K562 (cell line): ENCODE results near the gene LMAN1. TPM values are rescaled to one million over a fixed set of nuclear protein-coding genes. Genes with fewer than 3 reads are reported as not detected.

ENCODE experiments used
- ATAC-seq: fragments of 200-7000 bp; cut with Tn5 transposase; 3 replicates; pipeline ENCODE4 v1.9.1; 2020; ENCODE audit warnings: moderate library complexity
- BruUV-seq: library from RNA; stranded (reverse); fragments of 400-500 nt; replicated peaks from 2 replicates; lab custom pipeline; 2021; lab: Mats Ljungman, UMichigan
- CTCF ChIA-PET: fragments of 300-600 bp; formaldehyde crosslinking; extraction: SDS; loops from one replicate; lab custom pipeline; 2021; ENCODE audit warnings: low intra/inter-chr PET ratio; lab: Yijun Ruan, JAX
- POLR2A ChIA-PET: fragments of 300-600, 350-650 bp; sonication (Branson Sonifier 250); formaldehyde crosslinking; extraction: SDS; loops from one replicate; lab custom pipeline; 2021; ENCODE audit warnings: antibody characterized with exemption, inconsistent platforms; lab: Yijun Ruan, JAX
- DNase-seq, 4 experiments: peaks; one replicate each; pipeline versions ENCODE4 v3.0.0 to v3.0.0-alpha.2; 2011 to 2018; ENCODE audit warnings: low spot score in 3 of 4, mixed read lengths in 3 of 4; ENCODE audit errors: extremely low read depth in 1 of 4
- FAIRE-seq: peaks from 2 replicates; lab custom pipeline; 2011; peaks lifted over from hg19 to GRCh38; lab: Jason Lieb, UNC
- H2AFZ ChIP-seq: 2 replicates; pipeline ENCODE4 v1.6.0; 2011; ENCODE audit warnings: low read depth, low read length, control low read depth, inconsistent platforms
- H3K27ac ChIP-seq: fragments of 200-600 bp; 3 replicates; pipeline ENCODE4 v1.8.0; 2011; ENCODE audit warnings: low read depth, mild to moderate bottlenecking, control low read depth, inconsistent platforms, low read length, moderate library complexity, mixed read lengths; ENCODE audit errors: extremely low read depth
- H3K27me3 ChIP-seq, 2 experiments: fragments of 300-600 bp in 1 of 2; 2 replicates in 1 of 2; 3 replicates in 1 of 2; pipeline versions ENCODE4 v1.6.0 to v1.8.0; 2011; ENCODE audit warnings: inconsistent platforms in 2 of 2, low read length in 2 of 2, mild to moderate bottlenecking in 1 of 2, mixed read lengths in 1 of 2, moderate library complexity in 1 of 2; ENCODE audit not compliant: control insufficient read depth in 2 of 2, insufficient read depth in 2 of 2
- H3K36me3 ChIP-seq: fragments of 300-600 bp; 3 replicates; pipeline ENCODE4 v1.8.0; 2011; ENCODE audit warnings: mild to moderate bottlenecking, low read length, inconsistent platforms; ENCODE audit not compliant: control insufficient read depth, insufficient read depth
- H3K4me1 ChIP-seq, 2 experiments: fragments of 200-600 bp in 1 of 2; replicated peaks in 1 of 2; 2 replicates in 1 of 2; 3 replicates in 1 of 2; pipeline versions ENCODE4 v1.5.1 to v1.8.0; 2011; ENCODE audit warnings: inconsistent platforms in 2 of 2, low read length in 2 of 2, mild to moderate bottlenecking in 1 of 2, mixed read lengths in 1 of 2, moderate library complexity in 1 of 2; ENCODE audit not compliant: control insufficient read depth in 2 of 2, insufficient read depth in 2 of 2
- H3K4me2 ChIP-seq: 2 replicates; pipeline ENCODE4 v1.6.1; 2011; ENCODE audit warnings: low read length, control low read depth, inconsistent platforms, mixed read lengths; ENCODE audit not compliant: insufficient read depth
- H3K4me3 ChIP-seq: fragments of 200-600 bp; sonication (generic), shearing (Covaris generic); 2 replicates; pipeline ENCODE4 v1.5.1; 2016; ENCODE audit warnings: control low read depth, inconsistent platforms
- H3K79me2 ChIP-seq: fragments of 200-600 bp; 3 replicates; pipeline ENCODE4 v1.8.0; 2011; ENCODE audit warnings: low read length, inconsistent platforms; ENCODE audit not compliant: control insufficient read depth, insufficient read depth
- H3K9ac ChIP-seq, 2 experiments: 2 replicates each; pipeline versions ENCODE4 v1.6.0 to v1.6.1; 2011; ENCODE audit warnings: low read depth in 2 of 2, low read length in 2 of 2, control low read depth in 1 of 2, inconsistent platforms in 1 of 2, mild to moderate bottlenecking in 1 of 2, mixed read lengths in 1 of 2; ENCODE audit not compliant: insufficient read depth in 1 of 2
- H3K9me1 ChIP-seq: one replicate; pipeline ENCODE4 v1.6.0; 2011; ENCODE audit warnings: inconsistent platforms, mild to moderate bottlenecking, low read length, moderate library complexity; ENCODE audit not compliant: control insufficient read depth, insufficient read depth
- H3K9me3 ChIP-seq: replicated peaks from 2 replicates; pipeline ENCODE4 v1.5.1; 2011; ENCODE audit warnings: low read depth, low read length, inconsistent platforms; ENCODE audit not compliant: control insufficient read depth, insufficient read depth
- H4K20me1 ChIP-seq: replicated peaks from 2 replicates; pipeline ENCODE4 v1.6.1; 2011; ENCODE audit warnings: low read length, inconsistent platforms, mixed read lengths; ENCODE audit not compliant: control insufficient read depth, insufficient read depth
- CHD4 ChIP-seq: fragments of 200-600 bp; sonication (generic); IDR thresholded peaks from 3 replicates; pipeline ENCODE4 v1.6.1; 2012; ENCODE audit warnings: low read depth, mild to moderate bottlenecking, mixed read lengths, low read length, inconsistent platforms; ENCODE audit not compliant: insufficient read depth, insufficient replicate concordance, poor library complexity, severe bottlenecking
- DPF2 ChIP-seq: fragments of 450-650 bp; IDR thresholded peaks from 2 replicates; pipeline ENCODE4 v1.6.1; 2016
- ERF ChIP-seq: fragments of 450-650 bp; formaldehyde crosslinking; IDR thresholded peaks from 2 replicates; pipeline ENCODE4 v1.4.0; 2020; ENCODE audit warnings: mild to moderate bottlenecking, mixed read lengths
- KLF16 ChIP-seq: IDR thresholded peaks from 2 replicates; pipeline ENCODE4 v1.6.1; 2016; ENCODE audit warnings: antibody characterized with exemption
- NR2C1 ChIP-seq, 2 experiments: fragments of 450-650 bp; IDR thresholded peaks; 2 replicates each; pipeline ENCODE4 v1.6.1; 2017; ENCODE audit warnings: mild to moderate bottlenecking in 2 of 2, antibody characterized with exemption in 1 of 2, inconsistent platforms in 1 of 2, missing compliant biosample characterization in 1 of 2, missing genetic modification characterization in 1 of 2
- RBM34 ChIP-seq: fragments of 200-400 bp; formaldehyde crosslinking; IDR thresholded peaks from 2 replicates; pipeline ENCODE4 v1.6.1; 2018; ENCODE audit warnings: low read length, borderline replicate concordance; ENCODE audit not compliant: insufficient read depth
- SIN3A ChIP-seq, 2 experiments: fragments of 150-350 bp in 1 of 2; IDR thresholded peaks; 2 replicates each; pipeline ENCODE4 v1.6.1; 2011 to 2016; ENCODE audit warnings: borderline replicate concordance in 2 of 2, low read depth in 2 of 2, low read length in 2 of 2, mild to moderate bottlenecking in 2 of 2, moderate library complexity in 2 of 2; ENCODE audit not compliant: control insufficient read depth in 1 of 2
- SRSF9 ChIP-seq: fragments of 200-400 bp; formaldehyde crosslinking; IDR thresholded peaks from 2 replicates; pipeline ENCODE4 v1.6.1; 2017; ENCODE audit warnings: low read depth, low read length, borderline replicate concordance
- WGBS: fragments of 100-300 bp; shearing (Covaris generic); methylation state at CpG from one replicate; pipeline ENCODE4 v1.1.6; 2016; ENCODE audit warnings: low coverage, mixed read lengths; ENCODE audit not compliant: insufficient coverage; ENCODE audit errors: missing lambda C conversion rate; 5-methylcytosine and 5-hydroxymethylcytosine counted together
- in situ Hi-C: fragments of 300-500 bp; cut with MboI; formaldehyde crosslinking; loops from 4 replicates; pipeline ENCODE4 v1.15.0; 2018; ENCODE audit warnings: inconsistent platforms, mixed read lengths
- intact Hi-C: fragments of 100-400 bp; cut with micrococcal nuclease; formaldehyde crosslinking; loops from 2 replicates; pipeline ENCODE4 v1.14.2; 2022
- polyA plus RNA-seq, 8 experiments: library from polyadenylated mRNA; depleted of rRNA in 4 of 8; stranded (reverse) in 5 of 8; unstranded in 3 of 8; fragments of >200 nt; fragmentation: Nextera tagmentation in 2 of 8; fragmentation: Illumina TruSeq in 1 of 8; extraction: Ambion mirVana in 2 of 8; extraction: Trizol in 1 of 8; gene quantifications; 2 replicates each; pipeline versions ENCODE4 v1.2.1 to v1.2.3, GENCODE V29; 2011 to 2014; ENCODE audit warnings: inconsistent platforms in 1 of 8, missing spikeins in 1 of 8
- total RNA-seq, 7 experiments: library from RNA; depleted of rRNA in 6 of 7; stranded (reverse); fragments of >200 nt in 6 of 7; fragmentation: Illumina TruSeq in 2 of 7; extraction: Trizol in 2 of 7; gene quantifications; 2 replicates each; pipeline versions ENCODE4 v1.2.1 to v1.2.3, GENCODE V29; 2011 to 2021; ENCODE audit warnings: low replicate concordance in 1 of 7
- TF ChIP-seq, protein P1 (sequence below), 3 experiments: IDR thresholded peaks in 2 of 3; conservative IDR thresholded peaks in 1 of 3; 2 replicates each; pipeline ENCODE4 v1.5.1; 2011 to 2012; ENCODE audit warnings: low read length in 3 of 3, mild to moderate bottlenecking in 3 of 3, control low read depth in 2 of 3, improper control_type of control experiment in 1 of 3, inconsistent platforms in 1 of 3, low read depth in 1 of 3, mixed read lengths in 1 of 3, moderate library complexity in 1 of 3; ENCODE audit not compliant: insufficient read depth in 2 of 3
- TF ChIP-seq, protein P2 (sequence below): fragments of 450-650 bp; formaldehyde crosslinking; IDR thresholded peaks from 2 replicates; pipeline ENCODE4 v1.4.0; 2022; ENCODE audit warnings: missing genetic modification characterization

The LMAN1 gene
- total and polyA plus RNA-seq, 9 of the 15 experiments (the other 6 are each of a cell fraction or from before 2014, with no cell fraction given), result 18.8 to 108 (median 71.2) TPM

DNA sequence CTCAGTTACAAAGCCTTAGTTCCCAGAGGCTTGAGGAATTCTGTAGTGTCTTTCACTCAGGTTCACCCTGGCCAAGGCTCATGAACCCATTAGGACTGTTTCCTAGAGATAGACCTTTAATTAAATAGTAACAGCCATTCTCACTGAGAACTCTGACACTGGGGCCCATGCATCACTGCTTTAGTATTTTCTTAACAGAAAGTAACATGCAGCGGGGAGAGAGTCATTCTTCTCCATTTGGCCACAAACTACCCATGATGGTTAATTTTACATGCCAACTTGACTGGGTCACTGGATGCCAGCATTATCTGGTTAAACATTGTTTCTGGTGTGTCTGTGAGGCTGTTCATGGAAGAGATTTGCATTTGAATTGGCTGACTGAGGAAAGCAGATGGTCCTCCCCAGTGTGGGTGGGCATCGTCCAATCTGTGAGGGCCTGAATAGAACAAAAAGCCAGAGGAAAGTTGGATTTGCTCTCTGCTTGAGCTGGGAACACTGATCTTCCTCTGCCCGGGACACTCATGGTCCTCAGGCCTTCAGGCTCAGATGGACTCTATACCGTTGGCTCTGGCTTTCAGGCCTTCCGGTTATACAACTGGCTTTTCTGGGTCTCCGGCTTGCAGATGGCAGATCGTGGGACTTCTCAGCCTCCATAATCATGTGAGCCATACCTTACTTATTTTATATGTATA lies 35.0 kb downstream of the LMAN1 start:
- FAIRE-seq (no peak), DNase-seq (no peak), ATAC-seq (peak; percentile 33)
- ChIA-PET CTCF (no interaction called here), POLR2A (no interaction called here)
- intact Hi-C loops, result no loop called here
- in situ Hi-C loops, result no loop called here
- H3K4me1 ChIP-seq, result no peaks in the 10 kb centered on the region
- TF ChIP-seq NR2C1 (IDR thresholded peaks at IDR 0.05) (no peak), NR2C1 (tag; IDR thresholded peaks at IDR 0.05) (no peak), SIN3A (IDR thresholded peaks at IDR 0.05; ENCODE audit: borderline replicate concordance in 2 of 2, control insufficient read depth in 1 of 2, low read depth in 2 of 2, low read length in 2 of 2) (no peak), SRSF9 (no peak), KLF16 (no peak), RBM34 (no peak), CHD4 (no peak), ERF (no peak), DPF2 (no peak)
- TF ChIP-seq, protein P1, sequence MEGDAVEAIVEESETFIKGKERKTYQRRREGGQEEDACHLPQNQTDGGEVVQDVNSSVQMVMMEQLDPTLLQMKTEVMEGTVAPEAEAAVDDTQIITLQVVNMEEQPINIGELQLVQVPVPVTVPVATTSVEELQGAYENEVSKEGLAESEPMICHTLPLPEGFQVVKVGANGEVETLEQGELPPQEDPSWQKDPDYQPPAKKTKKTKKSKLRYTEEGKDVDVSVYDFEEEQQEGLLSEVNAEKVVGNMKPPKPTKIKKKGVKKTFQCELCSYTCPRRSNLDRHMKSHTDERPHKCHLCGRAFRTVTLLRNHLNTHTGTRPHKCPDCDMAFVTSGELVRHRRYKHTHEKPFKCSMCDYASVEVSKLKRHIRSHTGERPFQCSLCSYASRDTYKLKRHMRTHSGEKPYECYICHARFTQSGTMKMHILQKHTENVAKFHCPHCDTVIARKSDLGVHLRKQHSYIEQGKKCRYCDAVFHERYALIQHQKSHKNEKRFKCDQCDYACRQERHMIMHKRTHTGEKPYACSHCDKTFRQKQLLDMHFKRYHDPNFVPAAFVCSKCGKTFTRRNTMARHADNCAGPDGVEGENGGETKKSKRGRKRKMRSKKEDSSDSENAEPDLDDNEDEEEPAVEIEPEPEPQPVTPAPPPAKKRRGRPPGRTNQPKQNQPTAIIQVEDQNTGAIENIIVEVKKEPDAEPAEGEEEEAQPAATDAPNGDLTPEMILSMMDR (IDR thresholded peaks at IDR 0.05 in 2 of 3, conservative IDR thresholded peaks at IDR 0.05 in 1 of 3; ENCODE audit: insufficient read depth in 2 of 3, low read depth in 1 of 3, low read length in 3 of 3), result no peak
- TF ChIP-seq, protein P2, sequence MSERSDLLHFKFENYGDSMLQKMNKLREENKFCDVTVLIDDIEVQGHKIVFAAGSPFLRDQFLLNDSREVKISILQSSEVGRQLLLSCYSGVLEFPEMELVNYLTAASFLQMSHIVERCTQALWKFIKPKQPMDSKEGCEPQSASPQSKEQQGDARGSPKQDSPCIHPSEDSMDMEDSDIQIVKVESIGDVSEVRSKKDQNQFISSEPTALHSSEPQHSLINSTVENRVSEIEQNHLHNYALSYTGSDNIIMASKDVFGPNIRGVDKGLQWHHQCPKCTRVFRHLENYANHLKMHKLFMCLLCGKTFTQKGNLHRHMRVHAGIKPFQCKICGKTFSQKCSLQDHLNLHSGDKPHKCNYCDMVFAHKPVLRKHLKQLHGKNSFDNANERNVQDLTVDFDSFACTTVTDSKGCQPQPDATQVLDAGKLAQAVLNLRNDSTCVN (CRISPR knock-in tag), result no peak
- peaks cover 14% of the 10 kb centered on the region; the same call in 2 of the 3 replicates for H3K36me3 ChIP-seq
- H3K4me2 ChIP-seq, result no peak overlapping the region
- no peak overlapping the region for H3K9ac ChIP-seq
- H3K27me3 ChIP-seq, result peaks cover 0 to 4% of the 10 kb centered on the region in 2 experiments; a peak in 1 of 5 replicates
- 63% methylated on average over 7 of the region's 7 CpGs for WGBS
- no peak overlapping the region for H3K4me3 ChIP-seq
- no peaks in the 10 kb centered on the region for H4K20me1 ChIP-seq
- no peaks in the 10 kb centered on the region for H3K9me1 ChIP-seq
- BruUV-seq, result no TSS peak
- no peak overlapping the region for H2AFZ ChIP-seq
- H3K79me2 ChIP-seq, result no peaks in the 10 kb centered on the region
- no peak overlapping the region for H3K27ac ChIP-seq
- no peaks in the 10 kb centered on the region for H3K9me3 ChIP-seq
